ENCODE data around the gene TUNAR.
"Not testable (repeated sequence)": the region's sequence is repeated elsewhere in the genome, so short reads cannot be mapped to it uniquely, and the experiment has no call there.

Gene TUNAR

DNA sequence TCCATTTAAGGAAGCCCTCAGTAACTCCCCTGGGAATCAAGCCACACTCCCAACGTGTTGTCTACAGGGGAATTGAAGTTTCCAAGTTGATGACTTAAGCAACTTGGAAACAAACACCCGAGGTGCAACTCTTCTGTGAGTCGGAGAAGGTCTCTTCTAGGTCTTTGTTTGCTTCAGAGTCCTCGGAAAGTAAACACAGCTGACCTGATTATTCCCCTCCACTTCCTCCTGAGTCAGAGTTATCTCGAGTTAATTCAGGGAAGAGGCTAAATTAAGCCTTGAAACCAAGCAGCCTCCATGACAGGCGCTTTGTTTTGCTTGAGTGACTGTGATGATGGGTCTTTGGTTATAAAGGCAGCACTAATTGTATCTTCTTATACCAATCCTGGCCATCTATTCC is 41.8 kb downstream of the TUNAR start:
- DNase-seq (ENCODE audit: low read depth): no peak

DNA sequence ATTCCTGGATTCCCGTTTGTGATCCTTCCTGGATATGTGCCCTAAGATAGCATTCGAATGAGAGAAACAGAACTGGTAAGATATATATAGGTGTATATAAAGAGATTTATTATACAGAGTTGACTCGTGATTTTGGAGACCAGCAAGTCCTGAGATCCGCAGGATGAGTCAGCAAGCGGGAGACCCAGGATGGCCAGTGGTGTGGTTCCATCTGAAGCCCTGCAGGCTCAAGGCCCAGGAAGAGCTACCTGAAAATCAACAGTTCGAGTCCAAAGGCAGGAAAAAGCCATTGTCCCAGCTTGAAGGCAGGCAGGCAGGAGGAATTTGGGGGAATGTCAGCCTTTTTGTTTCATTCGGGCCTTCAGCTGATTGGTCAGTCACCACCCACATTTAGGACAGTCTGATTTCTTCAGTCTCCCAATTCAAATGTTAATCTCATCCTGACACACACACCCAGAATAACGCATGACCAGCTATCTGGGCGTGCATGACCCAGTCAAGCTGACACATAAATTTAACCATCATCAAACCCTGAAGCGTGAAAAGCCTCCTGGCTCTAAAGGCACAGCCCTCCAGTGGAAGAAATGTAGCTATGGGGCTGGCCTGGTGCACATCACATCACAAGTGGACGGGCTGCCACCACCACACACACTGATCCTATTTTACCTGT is 44.3 kb downstream of the TUNAR start:
- no peak for DNase-seq (ENCODE audit: low read depth)

DNA sequence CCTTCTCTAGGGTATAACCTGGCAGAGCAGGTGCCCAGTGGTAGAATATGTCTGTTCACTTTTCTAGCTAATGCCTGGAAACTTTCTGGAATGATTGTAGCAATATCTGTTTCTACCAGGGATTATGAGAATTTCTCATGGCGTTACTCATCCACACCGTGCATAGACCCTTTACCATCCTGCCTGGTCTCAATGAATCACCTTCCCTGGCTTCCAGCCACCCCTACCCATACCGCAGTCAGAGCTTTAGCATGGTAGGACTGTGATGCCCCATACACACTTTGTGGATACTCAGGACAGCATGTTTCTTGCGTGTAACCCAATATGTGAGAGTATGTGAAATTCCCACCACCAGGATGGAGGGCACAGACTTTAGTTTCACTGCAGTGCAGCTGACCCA is 45.4 kb downstream of the TUNAR start:
- DNase-seq (ENCODE audit: low read depth): no peak

DNA sequence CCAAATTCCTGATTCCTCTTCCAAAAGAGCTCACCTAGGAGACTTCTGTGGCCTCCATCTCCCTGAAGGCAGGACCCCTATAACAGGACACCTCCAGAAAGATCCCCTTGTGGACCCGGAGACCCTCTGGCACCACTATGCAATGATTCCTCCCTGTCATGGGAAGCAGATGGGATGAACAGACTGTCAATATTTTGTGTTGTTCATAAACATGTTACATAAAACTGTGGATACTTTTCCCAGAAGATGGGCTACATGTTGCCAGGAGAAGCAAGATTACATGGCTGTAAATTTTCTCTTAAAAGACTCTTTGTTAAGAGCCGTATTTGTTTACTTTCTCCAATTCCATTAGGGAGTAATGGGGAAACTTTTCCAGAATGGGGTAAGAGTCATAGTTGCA is 52.1 kb downstream of the TUNAR start:
- DNase-seq (ENCODE audit: low read depth): no peak

DNA sequence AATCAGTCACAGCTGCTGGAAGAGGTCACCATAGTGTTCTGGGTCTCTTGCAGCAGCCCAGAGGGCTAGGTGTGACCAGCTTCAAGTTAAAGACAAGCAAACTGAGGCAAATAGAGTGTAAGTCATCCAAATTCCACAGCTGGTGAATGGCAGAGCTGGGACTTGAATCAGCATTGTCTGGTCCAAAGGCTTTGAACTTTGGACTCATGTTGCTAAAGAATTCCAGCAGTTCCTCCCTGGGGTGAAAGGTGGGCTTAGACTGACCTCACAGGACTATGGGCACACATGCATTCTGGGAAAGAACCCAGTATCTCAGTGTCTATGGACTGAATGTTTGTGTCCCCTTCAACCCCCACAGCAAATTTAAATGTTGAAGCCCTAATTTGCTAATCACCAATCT is 54.8 kb downstream of the TUNAR start:
- no peak for DNase-seq (ENCODE audit: low read depth)

DNA sequence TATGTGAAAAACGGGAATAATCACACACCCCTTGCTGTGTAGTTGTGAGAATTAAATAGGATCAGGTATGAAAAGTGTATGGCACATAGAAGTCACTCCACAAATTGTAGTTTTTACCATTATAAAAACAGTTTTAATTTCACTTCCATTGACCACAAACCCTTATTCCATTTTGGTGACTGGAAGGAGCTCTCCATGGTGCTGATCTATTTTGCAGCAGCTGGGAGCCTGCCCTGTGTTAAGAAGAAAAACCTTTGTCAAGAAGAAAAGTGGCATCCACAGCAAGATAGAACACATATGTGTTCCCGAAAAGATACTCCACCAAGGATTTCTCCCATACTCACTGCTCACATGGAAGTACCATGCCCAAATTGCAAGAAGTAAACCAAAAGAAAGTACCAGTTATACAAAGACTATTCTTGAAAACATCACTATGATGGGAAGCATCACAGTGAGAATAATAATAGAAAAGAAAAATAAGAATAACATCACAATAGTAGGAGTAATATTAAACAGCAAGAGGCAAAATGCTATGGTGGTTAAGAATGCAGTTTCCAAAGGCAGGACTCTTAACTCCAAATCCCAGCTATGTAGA is 58.7 kb downstream of the TUNAR start:
- no peak for DNase-seq (ENCODE audit: low read depth)

DNA sequence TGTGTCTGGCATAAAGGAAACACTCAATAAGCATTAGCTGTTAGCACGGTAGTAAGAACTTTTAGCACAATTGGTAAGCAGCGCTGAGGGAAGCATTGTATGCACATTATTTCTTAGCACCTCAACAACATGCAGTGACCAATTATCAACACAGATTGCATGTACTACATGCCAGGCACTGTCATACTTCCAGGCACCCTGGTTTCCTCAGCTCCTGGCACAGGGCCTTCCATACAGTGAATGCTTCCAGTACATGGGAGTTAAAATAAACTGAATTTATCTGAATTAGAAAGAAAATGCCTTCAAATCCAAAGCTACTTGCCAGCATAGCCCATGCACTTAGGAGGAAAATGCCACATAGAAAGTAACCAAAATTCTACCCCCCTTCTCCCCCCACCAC is 59.4 kb downstream of the TUNAR start:
- no peak for DNase-seq (ENCODE audit: low read depth)

DNA sequence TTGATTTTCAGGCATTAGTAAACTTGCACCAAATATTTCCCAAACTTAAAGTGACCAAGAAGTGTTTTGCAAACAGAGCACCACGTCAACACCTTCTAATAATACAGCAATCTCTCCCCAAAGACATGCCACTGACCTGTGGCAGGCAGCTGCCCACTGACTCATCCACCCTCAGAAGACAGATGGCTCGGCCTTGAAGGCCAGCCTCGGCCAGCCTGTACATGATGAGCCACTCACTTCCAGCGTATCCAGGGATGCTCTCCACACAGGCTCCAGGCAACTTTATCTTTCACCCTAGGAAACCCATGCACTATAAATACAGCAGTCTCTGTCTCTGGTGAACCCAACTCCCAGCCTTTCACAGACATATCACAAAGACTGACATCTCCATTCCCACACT is 62.7 kb downstream of the TUNAR start:
- DNase-seq (ENCODE audit: low read depth): no peak

DNA sequence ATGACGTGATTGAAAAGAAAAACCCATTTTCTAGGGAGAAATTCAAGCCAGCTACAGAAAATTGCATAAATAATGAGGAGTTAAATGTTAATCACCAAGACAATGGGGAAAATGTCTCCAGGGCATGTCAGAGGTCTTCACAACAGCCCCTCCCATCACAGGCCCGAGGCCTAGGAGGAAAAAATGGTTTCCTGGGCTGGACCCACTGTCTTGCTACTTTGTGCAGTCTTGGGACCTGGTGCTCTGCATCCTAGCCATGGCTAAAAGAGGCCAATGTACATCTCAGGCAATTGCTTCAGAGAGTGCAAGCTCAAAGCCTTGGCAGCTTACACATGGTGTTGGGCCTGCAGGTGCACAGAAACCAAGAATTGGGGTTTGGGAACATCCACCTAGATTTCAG is 65.3 kb downstream of the TUNAR start:
- no peak for DNase-seq (ENCODE audit: low read depth)

DNA sequence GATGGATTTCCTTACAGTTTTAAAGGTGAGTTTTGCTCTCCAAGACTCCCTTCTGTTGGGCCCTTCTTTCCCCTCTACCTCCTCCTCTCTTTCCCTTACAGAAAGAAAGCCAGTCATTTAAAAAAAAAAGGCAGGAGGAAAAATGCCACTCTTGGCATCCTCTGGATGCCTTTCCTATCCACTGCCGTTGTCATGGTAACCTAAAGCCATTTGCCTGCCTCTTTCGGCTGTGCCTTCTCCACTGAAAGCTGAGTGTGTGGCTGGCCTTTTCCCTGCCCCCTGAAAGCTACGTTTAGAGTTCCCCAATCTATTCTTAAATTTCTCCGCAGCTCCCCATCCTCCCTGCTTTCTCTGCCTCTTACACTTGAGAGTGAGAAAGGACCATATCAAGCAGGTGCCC is 67.1 kb downstream of the TUNAR start:
- no peak for DNase-seq (ENCODE audit: low read depth)

DNA sequence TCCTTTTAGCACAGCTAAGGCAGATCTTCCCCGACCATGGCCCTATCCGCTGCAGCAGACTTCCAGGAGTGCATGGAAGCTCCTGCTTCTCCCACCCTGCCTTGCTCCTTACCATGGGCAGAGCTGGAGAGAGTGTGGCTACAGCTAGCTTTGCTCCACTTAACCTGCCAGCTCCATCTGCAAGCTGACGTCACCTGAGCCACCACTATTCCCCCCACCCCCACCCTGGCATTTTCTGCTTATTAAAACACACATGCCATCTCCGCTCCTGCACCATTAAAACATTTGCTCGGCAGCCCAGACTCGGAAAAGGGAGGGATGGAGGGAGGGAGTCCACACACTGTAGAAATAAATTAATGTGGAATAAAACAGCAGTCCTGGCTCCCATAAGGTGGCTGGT is 67.8 kb downstream of the TUNAR start:
- DNase-seq (ENCODE audit: low read depth): no peak

DNA sequence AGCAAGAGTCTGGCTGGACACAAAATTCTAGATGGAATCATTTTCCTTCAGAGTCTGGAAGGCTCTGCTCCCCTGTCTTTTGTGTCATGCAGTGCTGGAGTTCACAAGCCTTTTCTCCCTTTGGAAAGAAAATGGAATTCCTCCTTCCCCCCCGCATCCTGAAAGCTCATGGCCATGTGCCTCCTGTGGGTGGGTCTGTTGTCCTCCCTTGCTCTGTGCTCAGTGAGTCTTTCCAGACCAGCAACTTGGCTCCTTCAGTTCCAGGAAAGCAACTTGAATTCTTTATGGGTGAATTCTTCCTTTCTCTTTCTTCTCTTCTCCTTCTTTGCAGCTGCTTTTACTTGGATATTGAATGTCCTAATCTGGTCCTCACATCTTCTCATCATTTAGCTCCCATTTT is 70.2 kb downstream of the TUNAR start:
- DNase-seq (ENCODE audit: low read depth): no peak

DNA sequence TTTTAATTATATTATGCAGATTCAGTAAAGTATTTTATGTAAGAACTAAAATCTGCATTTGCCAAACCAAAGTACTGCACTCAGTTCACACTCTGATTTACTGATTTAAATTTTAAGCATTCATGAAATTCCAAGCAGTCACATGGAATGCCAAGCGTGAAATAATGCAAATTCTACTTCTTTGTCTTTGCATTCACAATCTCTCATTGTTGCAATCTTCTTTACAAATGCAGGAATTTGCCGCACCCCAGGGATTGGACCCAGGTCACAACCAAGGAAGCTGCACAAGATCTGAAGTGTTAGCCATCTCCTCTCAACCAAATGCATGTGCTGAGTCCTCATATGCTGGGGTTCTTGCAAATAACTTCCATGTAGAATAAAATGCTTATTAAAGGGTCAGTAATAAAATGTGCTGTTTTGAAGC is 71.9 kb downstream of the TUNAR start:
- DNase-seq (ENCODE audit: low read depth): no peak

DNA sequence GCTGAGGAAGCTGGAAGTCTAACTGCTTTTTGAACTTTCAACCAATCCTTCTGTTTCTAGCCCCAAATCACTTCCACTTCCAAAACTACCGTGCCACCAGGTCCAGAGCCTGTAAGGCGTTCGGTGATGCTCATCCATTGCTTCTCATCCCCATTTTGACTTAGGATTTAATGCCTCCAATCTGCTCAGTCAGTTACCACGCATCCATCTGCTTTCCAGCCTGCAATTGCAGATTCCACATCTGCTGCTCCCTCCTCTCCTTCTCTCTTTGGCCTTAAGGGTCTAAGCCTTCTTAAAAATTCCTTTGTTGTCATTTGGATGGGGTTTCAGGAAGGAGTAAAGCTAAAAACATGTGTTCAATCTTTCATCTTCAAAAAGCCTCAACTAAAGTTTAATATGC is 74.7 kb downstream of the TUNAR start:
- DNase-seq (ENCODE audit: low read depth): no peak

DNA sequence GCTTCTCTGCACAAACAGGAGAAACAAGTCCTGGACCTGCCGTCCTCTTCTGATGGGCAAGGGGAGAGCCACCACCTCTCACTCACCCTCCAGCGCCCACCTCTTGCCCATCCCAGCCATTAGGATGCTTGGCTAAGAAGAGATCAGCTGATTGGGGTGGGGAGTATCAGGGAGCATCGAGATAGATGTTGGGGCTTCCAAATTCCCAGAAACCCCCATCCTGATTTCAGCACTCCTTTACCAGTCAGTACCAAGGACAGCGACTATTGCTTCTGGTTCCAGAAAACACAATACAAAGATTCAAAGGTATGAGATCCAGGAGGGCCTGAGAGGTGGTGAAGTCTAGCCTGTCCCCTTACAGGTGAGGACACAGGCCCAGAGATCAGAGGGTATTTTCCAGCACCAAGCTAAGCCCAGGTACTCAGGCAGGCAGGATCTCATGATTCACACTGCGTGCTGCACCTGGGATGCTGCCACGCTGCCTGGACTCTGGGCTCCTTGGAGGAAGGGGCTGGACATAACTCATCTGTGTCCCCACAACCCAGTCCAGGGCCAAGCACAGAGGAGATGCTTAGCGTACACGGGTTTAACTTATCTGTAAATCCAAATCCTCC is 76.6 kb downstream of the TUNAR start:
- DNase-seq (ENCODE audit: low read depth): no peak

DNA sequence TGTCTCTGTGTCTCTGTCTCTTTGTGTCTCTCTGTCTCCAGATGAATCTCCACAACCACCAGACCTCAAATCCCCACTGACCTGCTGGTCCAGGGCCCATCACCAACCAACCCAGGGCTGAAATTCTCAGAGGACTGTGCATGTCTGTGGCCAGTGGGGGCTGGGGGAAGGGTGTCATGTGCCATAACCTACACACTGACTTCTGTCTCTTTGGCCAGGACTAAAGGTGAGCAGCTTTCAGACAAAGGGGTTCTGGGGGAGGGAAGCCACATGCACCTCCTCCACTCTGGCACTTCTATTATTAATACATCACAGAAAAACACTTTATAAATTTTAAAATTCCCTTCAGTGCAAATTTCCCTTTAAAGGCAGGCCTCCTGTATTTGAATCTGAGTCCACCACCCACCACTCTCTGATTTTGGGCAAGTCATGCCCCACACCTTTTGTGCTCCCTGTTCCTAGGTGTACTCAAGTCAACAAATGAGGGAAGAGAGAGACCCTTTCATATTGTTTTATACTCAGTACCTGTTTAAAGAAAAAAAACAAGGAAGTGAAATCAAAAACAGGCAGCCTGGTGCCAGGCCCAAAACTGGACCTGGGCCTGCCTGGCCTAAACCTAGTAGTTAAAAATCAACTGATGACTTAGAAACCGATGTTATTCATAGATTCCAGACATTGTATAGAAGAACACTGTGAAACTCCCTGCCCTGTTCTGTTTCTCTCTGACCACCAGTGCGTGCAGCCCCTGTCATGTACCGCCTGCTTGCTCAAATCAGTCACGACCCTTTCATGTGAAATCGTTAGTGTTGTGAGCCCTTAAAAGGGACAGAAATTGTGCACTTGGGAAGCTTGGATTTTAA is 80.2 kb downstream of the TUNAR start:
- no peak for DNase-seq (ENCODE audit: low read depth)

DNA sequence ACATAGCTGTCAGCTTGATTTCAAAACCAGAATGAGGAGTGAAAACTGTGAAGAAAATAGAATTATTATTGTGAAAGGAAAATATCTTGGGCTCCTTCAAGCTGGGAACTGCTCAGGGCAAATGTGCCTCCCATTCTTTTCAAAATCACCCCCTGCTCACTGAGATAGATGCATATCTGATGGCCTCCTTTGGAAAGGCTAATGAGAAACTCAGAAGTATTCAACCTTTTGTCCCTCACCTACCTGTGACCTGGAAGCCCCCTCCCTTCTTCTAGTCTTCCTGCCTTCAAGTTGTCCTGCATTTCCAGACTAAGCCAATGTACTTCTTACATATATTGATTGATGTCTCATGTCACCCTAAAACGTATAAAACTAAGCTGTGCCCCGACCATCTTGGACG is 81.5 kb downstream of the TUNAR start:
- no peak for DNase-seq (ENCODE audit: low read depth)

DNA sequence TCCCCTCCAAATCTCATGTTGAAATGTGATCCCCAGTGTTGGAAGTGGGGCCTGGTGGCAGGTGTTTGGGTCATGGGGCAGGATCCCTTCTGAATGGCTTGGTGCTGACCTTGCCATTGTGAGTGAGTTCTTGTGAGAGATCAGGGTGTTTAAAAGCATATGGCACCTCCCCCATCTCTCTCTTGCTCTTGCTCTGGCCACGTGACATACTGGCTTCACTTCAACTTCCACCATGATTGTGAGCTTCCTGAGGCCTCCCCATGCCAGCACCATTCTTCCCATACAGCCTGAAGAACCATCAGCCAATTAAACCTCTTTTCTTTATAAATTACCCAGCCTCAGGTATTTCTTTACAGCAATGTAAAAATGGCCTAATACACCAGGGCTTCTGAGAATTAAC is 82.7 kb downstream of the TUNAR start:
- no peak for DNase-seq (ENCODE audit: low read depth)

DNA sequence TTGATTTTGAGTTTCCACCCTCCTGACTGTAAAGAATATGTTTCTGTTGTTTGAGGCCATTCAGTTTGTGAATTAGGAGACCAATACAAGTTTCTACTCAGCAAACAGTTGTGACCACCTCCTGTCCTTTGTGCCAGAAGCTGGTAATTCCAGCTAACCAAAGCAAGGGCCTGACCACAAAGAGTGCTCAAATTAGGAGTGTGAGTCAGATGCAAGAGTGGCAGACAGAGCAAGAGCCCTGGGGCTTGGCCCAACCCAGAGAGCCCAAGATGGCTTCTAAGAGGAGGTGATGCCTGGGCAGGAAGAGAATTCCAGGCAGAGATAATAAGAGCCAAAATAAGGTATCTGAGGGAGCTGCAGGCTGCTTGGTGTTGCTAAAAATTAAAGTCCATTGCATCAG is 84.8 kb downstream of the TUNAR start:
- DNase-seq (ENCODE audit: low read depth): no peak

DNA sequence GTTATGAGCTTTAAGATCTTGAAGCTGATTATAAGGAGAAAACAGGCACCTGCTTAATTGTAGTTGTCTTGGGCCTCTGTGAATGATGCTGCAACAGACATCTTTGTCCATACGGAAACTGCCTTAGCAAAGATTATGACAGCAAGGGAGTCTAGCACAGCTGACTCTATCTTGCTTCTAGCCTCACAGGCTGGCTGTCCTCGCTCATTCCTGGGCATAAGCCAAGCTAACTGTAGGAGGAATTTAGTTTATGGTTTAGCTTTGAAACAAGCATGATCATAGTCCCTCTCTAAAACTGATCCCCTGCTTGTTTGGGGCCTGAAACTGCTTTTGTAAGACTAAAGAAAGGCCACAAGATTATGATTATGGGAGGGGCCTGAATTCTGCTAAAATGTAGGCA is 88.3 kb downstream of the TUNAR start:
- DNase-seq (ENCODE audit: low read depth): no peak

DNA sequence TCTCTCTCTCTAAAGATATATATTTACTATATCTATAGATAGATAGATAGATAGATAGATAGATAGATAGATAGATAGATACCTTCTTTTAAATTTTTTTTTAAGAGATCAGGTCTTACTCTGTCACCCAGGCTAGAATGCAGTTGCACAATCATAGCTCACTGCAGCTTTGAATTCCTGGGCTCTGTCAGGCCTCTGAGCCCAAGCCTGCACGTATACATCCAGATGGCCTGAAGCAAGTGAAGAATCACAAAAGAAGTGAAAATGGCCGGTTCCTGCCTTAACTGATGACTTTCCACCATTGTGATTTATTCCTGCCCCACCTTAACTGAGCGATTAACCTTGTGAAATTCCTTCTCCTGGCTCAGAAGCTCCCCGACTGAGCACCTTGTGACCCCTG is 91.4 kb downstream of the TUNAR start:
- DNase-seq (ENCODE audit: low read depth): not testable (repeated sequence)

Measured in stimulated activated CD8-positive, alpha-beta memory T cell treated with anti-CD3 and anti-CD28 coated beads, Interleukin-15, amount 100 ng/mL, for 24 hours (primary cell).